ENCODE measurements around the gene SLC17A8.

GRCh38 chr12:100401660-100402059 is 44.8 kb downstream of the SLC17A8 start:
- TF ChIP-seq, protein P1, sequence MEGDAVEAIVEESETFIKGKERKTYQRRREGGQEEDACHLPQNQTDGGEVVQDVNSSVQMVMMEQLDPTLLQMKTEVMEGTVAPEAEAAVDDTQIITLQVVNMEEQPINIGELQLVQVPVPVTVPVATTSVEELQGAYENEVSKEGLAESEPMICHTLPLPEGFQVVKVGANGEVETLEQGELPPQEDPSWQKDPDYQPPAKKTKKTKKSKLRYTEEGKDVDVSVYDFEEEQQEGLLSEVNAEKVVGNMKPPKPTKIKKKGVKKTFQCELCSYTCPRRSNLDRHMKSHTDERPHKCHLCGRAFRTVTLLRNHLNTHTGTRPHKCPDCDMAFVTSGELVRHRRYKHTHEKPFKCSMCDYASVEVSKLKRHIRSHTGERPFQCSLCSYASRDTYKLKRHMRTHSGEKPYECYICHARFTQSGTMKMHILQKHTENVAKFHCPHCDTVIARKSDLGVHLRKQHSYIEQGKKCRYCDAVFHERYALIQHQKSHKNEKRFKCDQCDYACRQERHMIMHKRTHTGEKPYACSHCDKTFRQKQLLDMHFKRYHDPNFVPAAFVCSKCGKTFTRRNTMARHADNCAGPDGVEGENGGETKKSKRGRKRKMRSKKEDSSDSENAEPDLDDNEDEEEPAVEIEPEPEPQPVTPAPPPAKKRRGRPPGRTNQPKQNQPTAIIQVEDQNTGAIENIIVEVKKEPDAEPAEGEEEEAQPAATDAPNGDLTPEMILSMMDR (IDR thresholded peaks at IDR 0.05; ENCODE audit: insufficient read depth, low read depth, low read length) = no peak
- TF ChIP-seq EZH2 (IDR thresholded peaks at IDR 0.05; ENCODE audit: insufficient read depth, low read length) = no peak

Measured in astrocyte (in vitro differentiated cells and primary cell).